GM23338 (cell line): ENCODE data around the gene OCA2. TPM values are rescaled to one million over a fixed set of nuclear protein-coding genes. Genes with fewer than 3 reads are reported as not detected.

ENCODE experiments used
- CREB1 ChIP-seq: fragments of 250-450 bp; sonication (Bioruptor Pico); IDR thresholded peaks from 2 replicates; pipeline ENCODE4 v1.5.0; 2020; ENCODE audit warnings: low read depth, mild to moderate bottlenecking, moderate library complexity
- CTCF ChIP-seq, 2 experiments: fragments of 200-600 bp in 1 of 2; sonication (generic) in 1 of 2; conservative IDR thresholded peaks; 2 replicates each; pipeline versions ENCODE4 v1.5.1 to v1.6.1; 2016 to 2017; ENCODE audit warnings: antibody characterized with exemption in 2 of 2, low read depth in 2 of 2, mild to moderate bottlenecking in 2 of 2, moderate library complexity in 1 of 2
- ETS1 ChIP-seq: IDR thresholded peaks from 2 replicates; pipeline ENCODE4 v1.6.1; 2016; ENCODE audit warnings: antibody characterized with exemption
- EZH2 ChIP-seq: fragments of 200-600 bp; sonication (generic); IDR thresholded peaks from one replicate; pipeline ENCODE4 v1.8.0; 2017; ENCODE audit warnings: antibody characterized with exemption, mild to moderate bottlenecking, low read depth; ENCODE audit not compliant: unreplicated experiment
- EZH2phosphoT487 ChIP-seq: fragments of 200-600 bp; sonication (generic); IDR thresholded peaks from one replicate; pipeline ENCODE4 v1.8.1; 2018; ENCODE audit warnings: antibody characterized with exemption; ENCODE audit not compliant: unreplicated experiment
- JUNB ChIP-seq: IDR thresholded peaks from one replicate; pipeline ENCODE4 v1.6.1; 2016; ENCODE audit warnings: antibody characterized with exemption; ENCODE audit not compliant: unreplicated experiment
- POLR2AphosphoS5 ChIP-seq: IDR thresholded peaks from 2 replicates; pipeline ENCODE4 v1.6.1; 2016; ENCODE audit warnings: antibody characterized with exemption, low read depth
- REST ChIP-seq: IDR thresholded peaks from one replicate; pipeline ENCODE4 v1.6.1; 2018; ENCODE audit warnings: antibody characterized with exemption; ENCODE audit not compliant: unreplicated experiment
- STAT1 ChIP-seq: IDR thresholded peaks from one replicate; pipeline ENCODE4 v1.6.1; 2016; ENCODE audit warnings: antibody characterized with exemption; ENCODE audit not compliant: unreplicated experiment
- ZNF331 ChIP-seq: fragments of 250-450 bp; sonication (Bioruptor Pico); IDR thresholded peaks from 2 replicates; pipeline ENCODE4 v1.5.0; 2020; ENCODE audit warnings: low read depth, mild to moderate bottlenecking, moderate library complexity
- ZNF462 ChIP-seq: fragments of 250-450 bp; sonication (Bioruptor Pico); IDR thresholded peaks from 2 replicates; pipeline ENCODE4 v1.5.0; 2020; ENCODE audit warnings: mild to moderate bottlenecking, moderate library complexity
- polyA plus RNA-seq: library from polyadenylated mRNA; unstranded; fragments of >200 nt; fragmentation: Nextera tagmentation; extraction: Ambion mirVana; gene quantifications from 2 replicates; pipeline ENCODE4 v1.2.1, GENCODE V29; 2016
- total RNA-seq: library from RNA; depleted of rRNA; stranded (reverse); fragments of >200 nt; shearing (Covaris generic); gene quantifications from 2 replicates; pipeline ENCODE4 v1.2.3, GENCODE V29; 2014

The OCA2 gene
- total and polyA plus RNA-seq, 2 experiments from 2014 or later: 0.40 to 0.69 TPM

GRCh38 chr15:27846722-27847395 lies 252.3 kb downstream of the OCA2 start (continued):
- no peak for TF ChIP-seq ZNF462
- TF ChIP-seq EZH2phosphoT487: no peak
- no peak for TF ChIP-seq ETS1
- TF ChIP-seq STAT1: no peak
- no peak for TF ChIP-seq EZH2
- TF ChIP-seq POLR2AphosphoS5: no peak
- no peak for TF ChIP-seq REST
- no peak for TF ChIP-seq ZNF331 (CRISPR knock-in tag)
- TF ChIP-seq CREB1 (CRISPR knock-in tag): no peak
- TF ChIP-seq JUNB: no peak
- TF ChIP-seq CTCF (conservative IDR thresholded peaks at IDR 0.05; ENCODE audit: low read depth in 2 of 2): no peak
